ENCODE data around the gene PPP2R3B.
"Not testable (repeated sequence)": the region's sequence is repeated elsewhere in the genome, so short reads cannot be mapped to it uniquely, and the experiment has no call there.

PPP2R3B gene

DNA sequence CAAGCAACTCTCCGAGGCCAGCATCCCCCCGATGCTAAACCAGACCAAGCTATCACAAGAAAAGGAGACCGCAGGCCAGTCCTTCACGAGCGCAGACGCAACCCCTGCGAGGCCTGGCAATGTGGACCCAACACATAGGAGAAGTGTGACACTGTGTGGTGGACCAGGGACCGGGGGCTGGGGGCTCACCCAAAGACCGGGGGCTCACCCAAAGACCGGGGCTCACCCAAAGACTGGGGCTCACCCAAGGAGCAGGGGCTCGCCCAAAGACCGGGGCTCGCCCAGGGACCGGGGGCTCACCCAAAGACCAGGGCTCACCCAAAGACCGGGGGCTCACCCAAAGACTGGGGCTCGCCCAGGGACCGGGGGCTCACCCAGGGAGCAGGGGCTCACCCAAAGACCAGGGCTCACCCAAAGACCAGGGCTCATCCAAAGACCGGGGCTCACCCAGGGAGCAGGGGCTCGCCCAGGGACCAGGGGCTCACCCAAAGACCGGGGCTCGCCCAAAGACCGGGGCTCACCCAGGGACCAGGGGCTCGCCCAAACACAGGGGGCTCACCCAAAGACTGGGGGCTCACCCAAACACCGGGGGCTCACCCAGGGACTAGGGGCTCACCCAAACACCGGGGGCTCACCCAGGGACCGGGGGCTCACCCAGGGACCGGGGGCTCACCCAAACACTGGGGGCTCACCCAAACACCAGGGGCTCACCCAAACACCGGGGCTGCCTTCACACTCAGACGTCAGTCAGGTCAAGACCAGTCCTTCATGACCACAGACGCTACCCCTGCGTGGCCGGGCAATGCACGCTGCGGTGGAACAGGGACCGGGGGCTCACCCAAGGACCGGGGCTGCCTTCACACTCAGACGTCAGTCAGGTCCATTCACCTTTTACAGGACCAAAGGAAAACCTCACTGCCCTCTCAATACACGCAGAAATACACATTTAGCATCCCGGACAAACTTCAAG is 32.9 kb downstream of the PPP2R3B start:
- DNase-seq (ENCODE audit: low spot score): no peak

DNA sequence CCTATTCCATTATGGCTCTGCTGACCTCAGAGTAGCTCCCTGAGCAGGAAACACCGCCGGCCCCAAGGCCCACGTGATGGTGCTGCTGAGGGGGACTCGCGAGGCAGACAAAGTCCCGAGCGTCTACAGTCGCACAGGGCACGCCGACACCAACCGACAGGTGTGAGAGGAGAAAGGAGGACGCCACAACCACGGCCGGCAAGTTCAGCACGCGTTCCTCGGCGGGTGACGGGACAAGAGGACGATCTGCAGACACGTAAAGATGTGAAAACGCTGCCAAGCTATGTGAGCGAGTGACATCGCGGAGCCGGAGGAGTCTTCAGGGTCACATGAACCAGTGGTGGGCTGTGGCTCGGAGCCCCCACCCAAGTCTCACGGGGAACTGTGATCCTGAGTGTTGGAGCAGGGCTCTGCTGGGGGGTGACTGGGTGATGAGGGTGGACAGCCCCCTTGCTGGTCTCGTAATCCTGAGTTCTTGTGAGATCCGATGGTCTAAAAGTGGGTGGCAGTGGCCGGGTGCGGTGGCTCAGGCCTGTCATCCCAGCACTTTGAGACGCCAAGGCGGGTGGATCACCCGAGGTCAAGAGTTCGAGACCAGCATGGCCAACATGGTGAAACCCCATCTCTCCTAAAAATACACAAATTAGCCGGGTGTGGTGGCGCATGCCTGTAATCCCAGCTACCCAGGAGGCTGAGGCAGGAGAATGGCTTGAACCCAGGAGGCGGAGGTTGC is 34.0 kb downstream of the PPP2R3B start:
- no peak for DNase-seq (ENCODE audit: low spot score)

DNA sequence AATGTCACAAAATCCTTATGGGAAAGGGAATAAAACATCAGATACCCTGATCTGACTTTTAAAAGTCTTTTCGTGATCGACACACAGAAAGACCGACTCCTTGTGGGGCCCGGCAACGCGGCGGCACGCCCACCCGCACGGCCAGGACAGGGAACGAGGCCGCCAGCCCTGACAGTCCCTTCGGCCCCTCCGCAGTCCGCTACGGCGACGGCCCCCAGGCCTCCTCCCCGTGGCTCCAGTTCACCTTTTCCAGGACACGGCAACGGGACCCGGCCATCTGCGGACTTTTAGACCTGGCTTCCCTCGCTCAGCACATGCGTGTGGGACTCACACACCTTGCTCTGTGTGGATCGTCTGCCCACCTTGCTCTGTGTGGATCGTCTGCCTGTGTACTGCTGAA is 34.5 kb downstream of the PPP2R3B start:
- no peak for DNase-seq (ENCODE audit: low spot score)

DNA sequence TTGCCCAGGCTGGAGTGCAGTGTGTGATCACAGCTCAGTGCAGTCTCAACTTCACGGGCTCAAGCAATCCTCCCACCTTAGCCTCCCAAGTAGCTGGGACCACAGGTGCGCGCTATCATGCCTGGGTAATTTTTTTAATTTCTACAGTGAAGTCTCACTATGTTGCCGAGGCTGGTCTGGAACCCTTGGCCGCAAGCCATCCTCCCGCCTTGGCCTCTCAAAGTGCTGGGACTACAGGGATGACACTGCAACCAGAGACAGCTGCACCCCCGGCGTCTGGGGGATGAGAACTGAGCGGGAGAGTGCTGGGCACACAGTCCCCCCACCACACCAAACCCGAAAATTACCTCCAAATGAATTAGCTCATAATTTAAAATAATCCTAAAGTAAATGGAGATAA is 35.0 kb downstream of the PPP2R3B start:
- no peak for DNase-seq (ENCODE audit: low spot score)

GRCh38 chrX:351324-351641 is 35.4 kb downstream of the PPP2R3B start:
- DNase-seq (ENCODE audit: low spot score): not testable (repeated sequence)

DNA sequence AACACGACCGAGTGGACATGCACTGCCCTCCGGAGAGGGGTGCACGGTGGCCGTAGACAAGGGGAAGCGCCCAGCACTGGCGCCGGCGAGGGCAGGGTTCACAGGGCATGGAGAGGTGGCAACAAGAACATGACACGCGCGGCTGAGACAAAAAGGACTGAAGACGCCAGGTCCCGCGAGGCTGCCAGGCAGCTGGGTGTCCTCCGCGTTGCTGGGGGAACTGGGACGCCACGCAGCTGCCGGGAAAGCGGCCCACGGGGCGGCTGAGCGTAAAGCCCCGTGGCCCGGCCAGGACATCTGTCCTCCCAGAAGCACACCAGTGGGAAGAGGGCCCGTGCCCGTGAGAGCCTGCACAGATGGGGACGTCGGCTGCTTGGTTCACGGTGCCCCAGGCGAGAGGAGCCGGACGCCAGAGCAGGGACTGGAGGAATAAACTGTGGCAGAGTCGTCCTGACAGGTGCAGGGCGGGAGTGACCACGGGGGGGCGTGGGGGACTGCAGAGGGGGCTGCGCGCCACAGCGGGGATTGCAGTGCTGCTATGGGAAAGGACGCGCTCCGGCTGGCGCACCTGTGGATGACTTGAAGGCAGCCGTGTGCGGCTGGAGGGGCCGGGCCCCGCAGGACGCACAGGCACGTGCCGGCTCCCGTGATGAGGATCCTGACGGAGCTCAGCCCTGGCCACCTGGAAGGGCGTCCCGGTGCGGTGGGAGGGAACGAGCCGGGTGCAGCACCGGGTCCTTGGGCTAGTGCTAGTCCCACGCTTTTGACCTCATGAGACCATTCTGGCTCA is 36.0 kb downstream of the PPP2R3B start:
- DNase-seq (ENCODE audit: low spot score): peak; percentile 42

GRCh38 chrX:350148-350533 is 36.6 kb downstream of the PPP2R3B start:
- DNase-seq (ENCODE audit: low spot score): no peak

DNA sequence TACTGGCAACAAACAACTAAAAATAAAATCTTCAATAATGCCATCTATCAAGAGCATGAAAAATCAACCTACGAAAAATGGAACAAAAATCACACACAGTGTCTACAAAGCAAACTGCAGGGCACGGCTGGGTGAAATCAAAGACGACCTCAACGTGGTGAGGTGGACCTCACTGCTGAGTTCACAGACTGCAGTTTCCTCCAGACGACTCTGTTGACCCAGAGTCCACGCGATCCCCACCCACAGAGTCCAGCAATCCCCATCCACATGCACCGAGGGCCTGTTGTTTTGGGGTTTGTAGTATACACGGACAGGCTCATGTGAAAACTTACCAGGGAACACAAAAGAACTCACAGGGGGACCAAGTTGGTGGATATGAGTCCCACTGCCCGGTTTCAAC is 37.0 kb downstream of the PPP2R3B start:
- no peak for DNase-seq (ENCODE audit: low spot score)

DNA sequence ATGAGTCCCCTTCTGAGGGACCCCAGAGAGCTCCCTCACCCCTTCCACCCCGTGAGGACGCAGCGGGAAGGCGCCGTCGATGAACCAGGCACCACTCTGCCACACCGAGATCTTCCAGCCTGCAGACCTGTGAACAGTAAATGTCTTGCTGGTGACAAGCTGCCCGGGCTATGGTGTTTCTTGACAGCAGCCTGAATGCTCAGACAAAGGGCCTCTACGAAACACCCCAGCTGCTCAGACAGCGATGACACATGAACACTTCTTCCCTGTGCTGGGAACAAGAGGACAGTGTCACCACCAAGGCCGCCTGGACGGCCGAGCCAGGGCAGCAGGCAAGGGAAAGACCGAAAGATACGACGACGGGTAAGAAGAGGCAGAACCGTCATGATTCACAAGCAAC is 37.5 kb downstream of the PPP2R3B start:
- peak; percentile 85 for DNase-seq (ENCODE audit: low spot score)

DNA sequence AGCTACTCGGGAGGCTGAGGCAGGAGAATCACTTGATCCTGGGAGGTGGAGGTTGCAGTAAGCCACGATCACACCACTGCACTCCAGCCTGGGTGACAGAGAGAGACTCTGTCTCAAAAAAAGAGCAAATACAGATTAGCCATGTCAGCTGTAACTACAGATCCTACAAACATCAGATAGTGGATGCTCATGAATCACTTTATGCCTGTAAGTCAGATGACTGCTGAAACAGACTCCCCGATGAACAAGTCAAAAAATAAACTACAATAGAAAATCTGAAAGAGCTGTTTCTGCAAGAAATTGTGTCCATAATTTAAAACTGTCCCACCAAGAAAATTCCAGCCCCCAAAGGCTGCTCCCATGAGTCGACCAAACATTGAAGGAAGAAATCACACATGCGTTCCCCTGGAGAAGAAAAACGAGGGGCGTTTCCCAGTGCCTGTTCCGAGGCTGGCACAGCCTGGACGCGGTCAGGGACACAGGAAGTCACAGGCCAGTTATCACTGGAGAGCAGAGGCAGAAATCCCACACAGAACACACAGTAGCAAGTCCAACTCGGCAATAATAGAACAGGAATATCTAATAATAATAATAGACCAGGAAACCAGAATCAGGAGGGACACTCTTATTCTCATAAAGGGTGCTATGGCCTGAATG is 38.1 kb downstream of the PPP2R3B start:
- DNase-seq (ENCODE audit: low spot score): no peak

- no peak for DNase-seq (ENCODE audit: low spot score)
These were observed 39.2 kb downstream of the PPP2R3B start for GRCh38 chrX:347351-348117.

- no peak for DNase-seq (ENCODE audit: low spot score)
These were observed 40.5 kb downstream of the PPP2R3B start for GRCh38 chrX:346034-346813.

GRCh38 chrX:345020-345925 is 41.4 kb downstream of the PPP2R3B start:
- no peak for DNase-seq (ENCODE audit: low spot score)

- no peak for DNase-seq (ENCODE audit: low spot score)
These were observed 42.3 kb downstream of the PPP2R3B start for GRCh38 chrX:344371-344901.

- DNase-seq (ENCODE audit: low spot score): no peak
These were observed 45.1 kb downstream of the PPP2R3B start for GRCh38 chrX:341541-342101.

DNA sequence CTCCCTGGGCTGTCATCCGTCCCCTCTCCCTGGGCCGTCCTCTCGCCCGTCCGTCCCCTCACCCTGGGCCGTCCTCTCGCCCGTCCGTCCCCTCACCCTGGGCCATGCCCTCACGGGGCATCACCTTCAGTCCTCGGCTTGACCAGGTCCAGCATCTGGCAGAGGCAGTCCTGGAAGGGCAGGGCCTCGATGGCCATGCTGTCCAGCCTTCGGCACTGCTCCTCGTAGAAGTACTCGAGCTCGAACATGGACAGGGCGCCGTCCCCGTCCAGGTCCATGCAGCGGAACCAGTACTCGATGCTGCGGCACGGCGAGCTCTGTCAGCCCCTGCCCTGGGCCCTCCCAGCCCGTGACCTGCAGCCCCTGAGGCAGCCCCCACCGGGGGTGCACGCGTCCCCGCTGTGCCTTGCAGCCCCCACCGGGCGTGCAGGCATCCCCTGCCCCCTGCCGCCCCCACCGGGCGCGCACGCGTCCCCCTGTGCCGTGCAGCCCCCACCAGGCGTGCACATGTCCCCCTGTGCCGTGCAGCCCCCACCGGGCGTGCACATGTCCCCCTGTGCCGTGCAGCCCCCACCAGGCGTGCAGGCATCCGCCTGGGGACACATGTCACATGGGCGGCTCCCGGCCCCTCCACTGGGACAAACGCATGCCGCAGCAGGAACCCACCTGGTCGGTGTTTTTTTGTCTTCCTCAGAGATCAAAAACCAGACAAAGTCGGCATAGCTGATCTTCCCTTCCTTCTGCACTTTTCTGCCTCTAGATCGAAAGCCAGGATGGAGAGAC is 45.9 kb downstream of the PPP2R3B start:
- DNase-seq (ENCODE audit: low spot score): no peak

DNA sequence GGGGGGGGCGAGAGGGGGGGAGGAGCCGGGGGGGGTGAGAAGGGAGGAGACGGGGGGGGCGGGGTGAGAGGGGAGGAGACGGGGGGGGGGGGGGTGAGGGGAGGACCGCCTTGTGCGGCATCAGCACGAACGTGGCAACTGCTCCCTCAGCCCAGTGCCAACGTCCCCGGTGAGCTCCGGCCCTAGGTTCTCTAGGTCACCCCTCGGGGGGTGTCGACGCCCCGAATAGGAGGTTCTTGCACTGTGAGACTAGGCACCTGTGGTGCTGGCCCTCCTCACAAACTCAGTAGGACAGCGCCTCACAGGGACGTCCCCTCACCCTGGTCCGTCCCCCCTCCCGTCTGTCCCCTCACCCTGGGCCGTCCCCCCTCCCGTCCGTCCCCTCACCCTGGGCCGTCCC is 46.6 kb downstream of the PPP2R3B start:
- DNase-seq (ENCODE audit: low spot score): no peak

- no peak for DNase-seq (ENCODE audit: low spot score)
These were observed 47.8 kb downstream of the PPP2R3B start for GRCh38 chrX:338836-339400.
